22Rv1 (cell line): Measurements from ENCODE around the gene LSAMP.

Experiments used
- CTCF ChIP-seq: fragments of 450-650 bp; IDR thresholded peaks from 2 replicates; pipeline ENCODE4 v1.5.1; 2017; ENCODE audit warnings: mild to moderate bottlenecking
- ZFX ChIP-seq: fragments of 450-650 bp; IDR thresholded peaks from 2 replicates; pipeline ENCODE4 v1.6.1; 2017; ENCODE audit warnings: antibody characterized with exemption, borderline replicate concordance

GRCh38 chr3:116300226-116300625 is 145.1 kb downstream of the LSAMP start:
- TF ChIP-seq CTCF (no peak), ZFX (no peak)
